ENCODE data around the gene MYO19. TPM values are rescaled to one million over a fixed set of nuclear protein-coding genes. Genes with fewer than 3 reads are reported as not detected.
"Not testable (repeated sequence)": the region's sequence is repeated elsewhere in the genome, so short reads cannot be mapped to it uniquely, and the experiment has no call there.

The MYO19 gene
- total RNA-seq, 1 donor from 2014 or later = 146 TPM

- intact Hi-C loops (cut with micrococcal nuclease) = no loop called here
Observed at GRCh38 chr17:36501963-36502362, 32.7 kb downstream of the MYO19 start.

GRCh38 chr17:36501351-36501750 is 33.3 kb downstream of the MYO19 start:
- intact Hi-C loops (cut with micrococcal nuclease) = no loop called here

GRCh38 chr17:36500745-36501225 is 33.9 kb downstream of the MYO19 start:
- intact Hi-C loops (cut with micrococcal nuclease) = no loop called here

- intact Hi-C loops (cut with micrococcal nuclease) = no loop called here
Observed at GRCh38 chr17:36498560-36499300, 35.9 kb downstream of the MYO19 start.

- intact Hi-C loops (cut with micrococcal nuclease) = no loop called here
Observed at GRCh38 chr17:36498155-36498554, 36.5 kb downstream of the MYO19 start.

- intact Hi-C loops (cut with micrococcal nuclease) = no loop called here
Observed at GRCh38 chr17:36496018-36496789, 38.5 kb downstream of the MYO19 start.

- intact Hi-C loops (cut with micrococcal nuclease) = no loop called here
Observed at GRCh38 chr17:36495076-36495578, 39.5 kb downstream of the MYO19 start.

- intact Hi-C loops (cut with micrococcal nuclease) = no loop called here
Observed at GRCh38 chr17:36494674-36495073, 40.0 kb downstream of the MYO19 start.

GRCh38 chr17:36493956-36494355 is 40.7 kb downstream of the MYO19 start:
- intact Hi-C loops (cut with micrococcal nuclease) = no loop called here

GRCh38 chr17:36486204-36487194 is 48.2 kb downstream of the MYO19 start, which contains the start of gene ZNHIT3:
Gene ZNHIT3 (plus strand): TSS chr17:36486681. CDS start chr17:36486700, 19 bp downstream.
- intact Hi-C loops (cut with micrococcal nuclease) = loop anchor here (2.0 to 5.0 kb wide), 3 partner anchors 48 to 1001 kb away; partner anchors contain the start of genes DUSP14, GGNBP2, MYO19 and PIGW

- intact Hi-C loops (cut with micrococcal nuclease) = loop anchor here (2.0 to 5.0 kb wide), 3 partner anchors 49 to 1001 kb away; partner anchors contain the start of genes DUSP14, GGNBP2, MYO19 and PIGW
Observed at GRCh38 chr17:36485805-36486203, 48.9 kb downstream of the MYO19 start.

GRCh38 chr17:36485027-36485426 is 49.6 kb downstream of the MYO19 start:
- intact Hi-C loops (cut with micrococcal nuclease) = loop anchor here (5.0 kb wide), 1 partner anchor 1002 kb away; the partner anchor contains the start of gene DUSP14

GRCh38 chr17:36484021-36484420 is 50.6 kb downstream of the MYO19 start:
- intact Hi-C loops (cut with micrococcal nuclease) = not testable (repeated sequence)

GRCh38 chr17:36482611-36483504 is 51.8 kb downstream of the MYO19 start:
- intact Hi-C loops (cut with micrococcal nuclease) = no loop called here

GRCh38 chr17:36481829-36482228 is 52.8 kb downstream of the MYO19 start:
- intact Hi-C loops (cut with micrococcal nuclease) = no loop called here

- intact Hi-C loops (cut with micrococcal nuclease) = no loop called here
Observed at GRCh38 chr17:36475346-36475970, 59.2 kb downstream of the MYO19 start.

- intact Hi-C loops (cut with micrococcal nuclease) = no loop called here
Observed at GRCh38 chr17:36474571-36474970, 60.1 kb downstream of the MYO19 start.

- intact Hi-C loops (cut with micrococcal nuclease) = no loop called here
Observed at GRCh38 chr17:36470499-36470898, 64.2 kb downstream of the MYO19 start.

- intact Hi-C loops (cut with micrococcal nuclease) = no loop called here
Observed at GRCh38 chr17:36469733-36470132, 64.9 kb downstream of the MYO19 start.

Measured in T-helper 2 cell treated with Interferon-gamma antibody and Interleukin-4, amounts not matched to agents 100 ng/mL and 5 ng/mL, for 36 hours (primary cell).